HepG2 (cell line): Measurements from ENCODE around the gene DIP2C. TPM values are rescaled to one million over a fixed set of nuclear protein-coding genes. Genes with fewer than 3 reads are reported as not detected.

Experiments used
- ATAC-seq: fragments of 200-7000 bp; cut with Tn5 transposase; 3 replicates; pipeline ENCODE4 v1.9.1; 2020; ENCODE audit warnings: mild to moderate bottlenecking, moderate library complexity
- BruUV-seq: library from RNA; stranded (reverse); fragments of 400-500 nt; replicated peaks from 2 replicates; lab custom pipeline; 2021; lab: Mats Ljungman, UMichigan
- CTCF ChIA-PET: fragments of 300-600 bp; formaldehyde crosslinking; extraction: SDS; loops from one replicate; lab custom pipeline; 2021; ENCODE audit warnings: low total read pairs, inconsistent platforms, low intra/inter-chr PET ratio; lab: Yijun Ruan, JAX
- POLR2A ChIA-PET: fragments of 350-600 bp; sonication (Branson Sonifier 250); formaldehyde crosslinking; loops from one replicate; lab custom pipeline; 2020; ENCODE audit warnings: antibody characterized with exemption, inconsistent platforms; lab: Yijun Ruan, JAX
- DNase-seq: peaks from one replicate; pipeline ENCODE4 v3.0.0-alpha.2; 2015; ENCODE audit warnings: low spot score
- FAIRE-seq: peaks from 3 replicates; lab custom pipeline; 2011; peaks lifted over from hg19 to GRCh38; lab: Jason Lieb, UNC
- H2AFZ ChIP-seq: one replicate; pipeline ENCODE4 v1.6.1; 2011; ENCODE audit warnings: low read length, inconsistent platforms
- H3K27ac ChIP-seq: fragments of 300-600 bp; 3 replicates; pipeline ENCODE4 v1.8.0; 2011; ENCODE audit warnings: mixed run types, mild to moderate bottlenecking, mixed read lengths, low read length, inconsistent platforms; ENCODE audit not compliant: insufficient read depth; ENCODE audit errors: extremely low read length
- H3K27me3 ChIP-seq, 2 experiments: fragments of 200-600 bp in 1 of 2; 2 replicates in 1 of 2; 3 replicates in 1 of 2; pipeline versions ENCODE4 v1.6.0 to v1.8.0; 2011; ENCODE audit warnings: low read length in 2 of 2, mild to moderate bottlenecking in 2 of 2, moderate library complexity in 2 of 2, inconsistent platforms in 1 of 2; ENCODE audit not compliant: insufficient read depth in 2 of 2, control insufficient read depth in 1 of 2
- H3K36me3 ChIP-seq, 2 experiments: fragments of 200-600 bp in 1 of 2; replicated peaks in 1 of 2; 2 replicates in 1 of 2; 3 replicates in 1 of 2; pipeline versions ENCODE4 v1.5.1 to v1.8.0; 2011; ENCODE audit warnings: low read length in 2 of 2, inconsistent platforms in 1 of 2; ENCODE audit not compliant: insufficient read depth in 2 of 2, control insufficient read depth in 1 of 2
- H3K4me1 ChIP-seq: 2 replicates; pipeline ENCODE4 v1.5.1; 2012; ENCODE audit warnings: low read length, inconsistent platforms; ENCODE audit not compliant: insufficient read depth
- H3K4me2 ChIP-seq: 2 replicates; pipeline ENCODE4 v1.6.0; 2011; ENCODE audit warnings: low read depth, low read length, inconsistent platforms
- H3K4me3 ChIP-seq, 3 experiments: fragments of 200-600 bp in 1 of 3; sonication (generic), shearing (Covaris generic) in 1 of 3; replicated peaks in 1 of 3; 2 replicates each; pipeline ENCODE4 v1.5.1; 2011 to 2016; ENCODE audit warnings: low read length in 3 of 3, inconsistent platforms in 2 of 3, low read depth in 2 of 3, mild to moderate bottlenecking in 2 of 3, control low read depth in 1 of 3, mixed read lengths in 1 of 3; ENCODE audit not compliant: insufficient read depth in 1 of 3
- H3K79me2 ChIP-seq: one replicate; pipeline ENCODE4 v1.6.1; 2011; ENCODE audit warnings: low read length, inconsistent platforms; ENCODE audit not compliant: insufficient read depth
- H3K9ac ChIP-seq: 2 replicates; pipeline ENCODE4 v1.6.0; 2011; ENCODE audit warnings: mild to moderate bottlenecking, low read depth, low read length, inconsistent platforms; ENCODE audit not compliant: insufficient read depth
- H3K9me3 ChIP-seq: 2 replicates; pipeline ENCODE4 v1.5.1; 2012; ENCODE audit warnings: mild to moderate bottlenecking, low read length
- H4K20me1 ChIP-seq: 2 replicates; pipeline ENCODE4 v1.6.0; 2011; ENCODE audit warnings: inconsistent platforms, mild to moderate bottlenecking, low read length, moderate library complexity; ENCODE audit not compliant: insufficient read depth
- GZF1 ChIP-seq: sonication (generic); formaldehyde crosslinking; IDR thresholded peaks from 2 replicates; pipeline ENCODE4 v1.5.1; 2020; ENCODE audit warnings: mild to moderate bottlenecking, missing genetic modification reagents
- PBX2 ChIP-seq: IDR thresholded peaks from 2 replicates; pipeline ENCODE4 v1.6.1; 2016; ENCODE audit warnings: control low read depth
- SCMH1 ChIP-seq: sonication (generic); formaldehyde crosslinking; IDR thresholded peaks from 2 replicates; pipeline ENCODE4 v1.9.0; 2021; ENCODE audit warnings: missing genetic modification reagents, mild to moderate bottlenecking, borderline replicate concordance
- TBX2 ChIP-seq: sonication (generic); formaldehyde crosslinking; IDR thresholded peaks from 2 replicates; pipeline ENCODE4 v1.5.0; 2020; ENCODE audit warnings: missing genetic modification reagents, mild to moderate bottlenecking, borderline replicate concordance
- ZC3H13 ChIP-seq: sonication (generic); formaldehyde crosslinking; IDR thresholded peaks from 2 replicates; pipeline ENCODE4 v1.8.1; 2023; ENCODE audit warnings: mild to moderate bottlenecking, missing genetic modification reagents, moderate library complexity
- ZNF44 ChIP-seq: sonication (generic); formaldehyde crosslinking; IDR thresholded peaks from 2 replicates; pipeline ENCODE4 v1.5.1; 2020; ENCODE audit warnings: mild to moderate bottlenecking, missing genetic modification reagents
- WGBS: methylation state at CpG from one replicate; pipeline ENCODE4 v1.1.6; 2017; ENCODE audit warnings: low lambda C conversion rate; 5-methylcytosine and 5-hydroxymethylcytosine counted together
- in situ Hi-C: cut with HindIII; loops from 2 replicates; pipeline ENCODE4 v1.10.0; 2017; ENCODE audit warnings: low pct_unique_long_range_greater_than_20kb; ENCODE audit not compliant: extremely low pct_ligation_motif_present
- intact Hi-C: fragments of 100-400 bp; cut with micrococcal nuclease; formaldehyde crosslinking; loops from one replicate; pipeline ENCODE4 v1.10.0; 2022; ENCODE audit not compliant: unreplicated experiment
- polyA plus RNA-seq, 8 experiments: library from polyadenylated mRNA; depleted of rRNA in 3 of 8; stranded (reverse) in 7 of 8; unstranded in 1 of 8; fragments of >200 nt; fragmentation: Illumina TruSeq in 4 of 8; extraction: Trizol in 4 of 8; gene quantifications; 2 replicates each; pipeline versions ENCODE4 v1.2.1 to v1.2.3, GENCODE V29; 2011 to 2016; ENCODE audit warnings: low read depth in 4 of 8, missing spikeins in 1 of 8, mixed read lengths in 1 of 8; ENCODE audit not compliant: insufficient read depth in 1 of 8
- total RNA-seq, 5 experiments: library from RNA; depleted of rRNA; stranded (reverse); fragments of >200 nt; fragmentation: Illumina TruSeq; extraction: Trizol; gene quantifications; 2 replicates each; pipeline ENCODE4 v1.2.3, GENCODE V29; 2016; ENCODE audit warnings: low read depth in 1 of 5

DIP2C gene
- total and polyA plus RNA-seq, 2 of the 13 experiments (the other 11 are each of a cell fraction or from before 2014, with no cell fraction given) = 2.2 to 2.7 TPM

GRCh38 chr10:314381-314780 lies 375.1 kb downstream of the DIP2C start (continued):
- TF ChIP-seq GZF1 (CRISPR knock-in tag) (no peak), ZNF44 (no peak), SCMH1 (CRISPR knock-in tag) (no peak), ZC3H13 (no peak)

- Histone ChIP-seq H3K4me1 (peaks cover 23% of the 10 kb centered on the region), H3K27ac (no peak overlapping the region), H3K4me3 (no peak overlapping the region), H3K9me3 (no peaks in the 10 kb centered on the region), H3K36me3 (0 out of 5 replicates have a peak, but pooled peaks cover 0 to under 1% of the 10 kb centered on the region in 2 experiments), H3K4me2 (no peak overlapping the region), H3K9ac (no peak overlapping the region), H3K79me2 (no peaks in the 10 kb centered on the region), H3K27me3 (no peaks in the 10 kb centered on the region), H2AFZ (no peak overlapping the region), H4K20me1 (no peaks in the 10 kb centered on the region)
- intact Hi-C loops = no loop called here
- FAIRE-seq (no peak), DNase-seq (no peak), ATAC-seq (no peak)
- ChIA-PET POLR2A (no interaction called here), CTCF (no interaction called here)
- 92% methylated on average over 14 of the region's 14 CpGs for WGBS
- TF ChIP-seq PBX2 = no peak
- no peak for TF ChIP-seq TBX2
- in situ Hi-C loops = no loop called here
- no TSS peak for BruUV-seq
Observed at GRCh38 chr10:311901-312665, 377.4 kb downstream of the DIP2C start.
